ENCODE measurements around the gene MAP1S.

GRCh38 chr19:17753976-17754375, 34.7 kb downstream of the MAP1S start:
- TF ChIP-seq CTCF (IDR thresholded peaks at IDR 0.05 in 8 of 11, conservative IDR thresholded peaks at IDR 0.05 in 3 of 11) (no peak), POLR2A (IDR thresholded peaks at IDR 0.05) (no peak)

Measured in spleen (tissue), 7 donors.